WTC11 (cell line): ENCODE results near the gene HHEX. TPM values are rescaled to one million over a fixed set of nuclear protein-coding genes. Genes with fewer than 3 reads are reported as not detected.

Experiments
- ATAC-seq: fragments of 200-7000 bp; cut with Tn5 transposase; 2 replicates; pipeline ENCODE4 v1.10.0; 2021; ENCODE audit warnings: mild to moderate bottlenecking, moderate library complexity
- CTCF ChIA-PET: fragments of 300-600 bp; sonication (Branson Sonifier 250); formaldehyde crosslinking; loops from one replicate; lab custom pipeline; 2021; ENCODE audit warnings: antibody characterized with exemption; lab: Charles Lee
- POLR2A ChIA-PET: fragments of 350-600 bp; sonication (Branson Sonifier 250); formaldehyde crosslinking; loops from one replicate; lab custom pipeline; 2021; ENCODE audit warnings: antibody characterized with exemption; lab: Charles Lee
- DNase-seq: peaks from one replicate; pipeline ENCODE4 v3.0.0; 2021; ENCODE audit warnings: low spot score
- H3K27ac Mint-ChIP-seq: 2 replicates; pipeline ENCODE4 v1.8.0; 2021; ENCODE audit warnings: mixed read lengths
- H3K27me3 Mint-ChIP-seq: 2 replicates; pipeline ENCODE4 v1.8.0; 2021; ENCODE audit warnings: low read depth, mild to moderate bottlenecking, moderate library complexity, mixed read lengths
- H3K36me3 Mint-ChIP-seq: 2 replicates; pipeline ENCODE4 v1.8.0; 2021; ENCODE audit warnings: mixed read lengths
- H3K4me1 Mint-ChIP-seq: 2 replicates; pipeline ENCODE4 v1.8.0; 2022; ENCODE audit warnings: mixed read lengths
- H3K4me3 Mint-ChIP-seq: 2 replicates; pipeline ENCODE4 v1.8.0; 2021; ENCODE audit warnings: mild to moderate bottlenecking, moderate library complexity, mixed read lengths
- H3K9me3 Mint-ChIP-seq: 2 replicates; pipeline ENCODE4 v1.8.0; 2021; ENCODE audit warnings: mixed read lengths
- E2F4 ChIP-seq: sonication (generic); formaldehyde crosslinking; IDR thresholded peaks from 2 replicates; pipeline ENCODE4 v1.8.1; 2022; ENCODE audit warnings: low read depth, mild to moderate bottlenecking, moderate library complexity, missing genetic modification reagents, borderline replicate concordance
- ETV6 ChIP-seq: sonication (generic); formaldehyde crosslinking; IDR thresholded peaks from 2 replicates; pipeline ENCODE4 v1.8.1; 2022; ENCODE audit warnings: mild to moderate bottlenecking, missing genetic modification reagents
- FOXK1 ChIP-seq: sonication (generic); formaldehyde crosslinking; IDR thresholded peaks from 2 replicates; pipeline ENCODE4 v1.8.0; 2022; ENCODE audit warnings: mild to moderate bottlenecking, moderate library complexity, missing genetic modification reagents
- FOXP1 ChIP-seq: sonication (generic); formaldehyde crosslinking; IDR thresholded peaks from 2 replicates; pipeline ENCODE4 v1.8.0; 2022; ENCODE audit warnings: missing genetic modification reagents, mild to moderate bottlenecking, moderate library complexity, borderline replicate concordance
- HMGA2 ChIP-seq: fragments of 250-450 bp; sonication (Bioruptor Pico); IDR thresholded peaks from 2 replicates; pipeline ENCODE4 v1.4.0; 2021; ENCODE audit warnings: mild to moderate bottlenecking, moderate library complexity
- OVOL2 ChIP-seq: fragments of 250-450 bp; sonication (Bioruptor Pico); IDR thresholded peaks from 2 replicates; pipeline ENCODE4 v1.9.0; 2021; ENCODE audit warnings: mild to moderate bottlenecking, borderline replicate concordance
- PRRX2 ChIP-seq: fragments of 250-450 bp; sonication (Bioruptor Pico); IDR thresholded peaks from 2 replicates; pipeline ENCODE4 v1.8.0; 2021; ENCODE audit warnings: mild to moderate bottlenecking
- STAT6 ChIP-seq: sonication (generic); formaldehyde crosslinking; conservative IDR thresholded peaks from 2 replicates; pipeline ENCODE4 v1.8.1; 2023; ENCODE audit warnings: mild to moderate bottlenecking, low read depth, missing genetic modification reagents, moderate library complexity
- TEAD1 ChIP-seq: sonication (generic); formaldehyde crosslinking; IDR thresholded peaks from 2 replicates; pipeline ENCODE4 v1.8.0; 2022; ENCODE audit warnings: mild to moderate bottlenecking, missing genetic modification reagents
- ZBTB43 ChIP-seq: sonication (generic); formaldehyde crosslinking; IDR thresholded peaks from 2 replicates; pipeline ENCODE4 v1.8.1; 2023; ENCODE audit warnings: mild to moderate bottlenecking, missing genetic modification reagents
- ZNF138 ChIP-seq: sonication (generic); formaldehyde crosslinking; conservative IDR thresholded peaks from 2 replicates; pipeline ENCODE4 v1.8.1; 2022; ENCODE audit warnings: mild to moderate bottlenecking, moderate library complexity, missing genetic modification reagents
- ZNF512 ChIP-seq: sonication (generic); formaldehyde crosslinking; IDR thresholded peaks from 2 replicates; pipeline ENCODE4 v1.8.1; 2022; ENCODE audit warnings: missing genetic modification reagents, borderline replicate concordance
- ZNF671 ChIP-seq: fragments of 250-450 bp; sonication (Bioruptor Pico); IDR thresholded peaks from 2 replicates; pipeline ENCODE4 v1.8.0; 2021; ENCODE audit warnings: mild to moderate bottlenecking
- total RNA-seq: library from RNA; stranded (reverse); gene quantifications from 3 replicates; pipeline ENCODE4 v1.2.3, GENCODE V29; 2021
- TF ChIP-seq, protein P1 (sequence below): sonication (generic); formaldehyde crosslinking; IDR thresholded peaks from 2 replicates; pipeline ENCODE4 v1.8.0; 2023; ENCODE audit warnings: missing genetic modification reagents
- TF ChIP-seq, protein P2 (sequence below): sonication (generic); formaldehyde crosslinking; IDR thresholded peaks from 2 replicates; pipeline ENCODE4 v1.8.0; 2022; ENCODE audit warnings: mild to moderate bottlenecking, missing genetic modification reagents
- TF ChIP-seq, protein P3 (sequence below): sonication (generic); formaldehyde crosslinking; IDR thresholded peaks from 2 replicates; pipeline ENCODE4 v1.8.1; 2022; ENCODE audit warnings: mild to moderate bottlenecking, moderate library complexity, missing genetic modification reagents

The HHEX gene
- total RNA-seq, 1 experiment from 2014 or later, result 4.5 TPM

DNA sequence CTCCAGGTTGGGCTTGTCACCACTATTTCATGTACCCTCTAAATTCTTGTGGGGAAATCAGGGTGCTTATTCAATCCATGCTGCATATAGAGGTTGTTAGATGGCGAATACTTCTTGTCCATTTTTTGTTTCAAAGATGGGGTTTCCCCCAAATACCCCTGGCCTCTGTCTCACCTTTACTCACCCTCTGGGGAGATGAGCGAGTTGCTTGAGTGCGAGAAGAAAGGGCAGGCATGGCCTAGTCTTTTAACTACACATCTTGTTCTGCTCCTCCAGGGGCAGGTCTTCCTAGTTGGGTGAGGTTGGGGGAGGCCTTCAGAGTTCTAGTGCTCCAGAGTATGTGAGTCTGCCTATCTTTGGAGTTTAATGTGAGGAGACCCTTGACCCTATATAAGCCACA, 46.2 kb downstream of the HHEX start:
- POLR2A ChIA-PET, result interaction anchor here (0.6 kb wide), 1 partner anchor 44 kb away, joined by 4 read pairs; no protein-coding TSS in a partner anchor
- no peaks in the 10 kb centered on the region for H3K4me1 Mint-ChIP-seq

More for the DNA sequence above, 46.2 kb downstream of the HHEX start:
- no peaks in the 10 kb centered on the region for H3K36me3 Mint-ChIP-seq
- H3K27me3 Mint-ChIP-seq, result peaks cover 4% of the 10 kb centered on the region; the same call in 1 of the 2 replicates
- TF ChIP-seq ZNF138 (CRISPR knock-in tag) (no peak), FOXP1 (CRISPR knock-in tag) (no peak), HMGA2 (CRISPR knock-in tag) (no peak), ZNF671 (CRISPR knock-in tag) (no peak), PRRX2 (CRISPR knock-in tag) (no peak), ZNF512 (CRISPR knock-in tag) (no peak), OVOL2 (no peak), ZBTB43 (CRISPR knock-in tag) (no peak), E2F4 (no peak), ETV6 (CRISPR knock-in tag) (no peak), FOXK1 (CRISPR knock-in tag) (no peak), TEAD1 (CRISPR knock-in tag) (no peak), STAT6 (CRISPR knock-in tag) (no peak)
- TF ChIP-seq, protein P1, sequence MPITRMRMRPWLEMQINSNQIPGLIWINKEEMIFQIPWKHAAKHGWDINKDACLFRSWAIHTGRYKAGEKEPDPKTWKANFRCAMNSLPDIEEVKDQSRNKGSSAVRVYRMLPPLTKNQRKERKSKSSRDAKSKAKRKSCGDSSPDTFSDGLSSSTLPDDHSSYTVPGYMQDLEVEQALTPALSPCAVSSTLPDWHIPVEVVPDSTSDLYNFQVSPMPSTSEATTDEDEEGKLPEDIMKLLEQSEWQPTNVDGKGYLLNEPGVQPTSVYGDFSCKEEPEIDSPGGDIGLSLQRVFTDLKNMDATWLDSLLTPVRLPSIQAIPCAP (CRISPR knock-in tag), result no peak
- TF ChIP-seq, protein P2, sequence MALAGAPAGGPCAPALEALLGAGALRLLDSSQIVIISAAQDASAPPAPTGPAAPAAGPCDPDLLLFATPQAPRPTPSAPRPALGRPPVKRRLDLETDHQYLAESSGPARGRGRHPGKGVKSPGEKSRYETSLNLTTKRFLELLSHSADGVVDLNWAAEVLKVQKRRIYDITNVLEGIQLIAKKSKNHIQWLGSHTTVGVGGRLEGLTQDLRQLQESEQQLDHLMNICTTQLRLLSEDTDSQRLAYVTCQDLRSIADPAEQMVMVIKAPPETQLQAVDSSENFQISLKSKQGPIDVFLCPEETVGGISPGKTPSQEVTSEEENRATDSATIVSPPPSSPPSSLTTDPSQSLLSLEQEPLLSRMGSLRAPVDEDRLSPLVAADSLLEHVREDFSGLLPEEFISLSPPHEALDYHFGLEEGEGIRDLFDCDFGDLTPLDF (CRISPR knock-in tag), result no peak
- TF ChIP-seq, protein P3, sequence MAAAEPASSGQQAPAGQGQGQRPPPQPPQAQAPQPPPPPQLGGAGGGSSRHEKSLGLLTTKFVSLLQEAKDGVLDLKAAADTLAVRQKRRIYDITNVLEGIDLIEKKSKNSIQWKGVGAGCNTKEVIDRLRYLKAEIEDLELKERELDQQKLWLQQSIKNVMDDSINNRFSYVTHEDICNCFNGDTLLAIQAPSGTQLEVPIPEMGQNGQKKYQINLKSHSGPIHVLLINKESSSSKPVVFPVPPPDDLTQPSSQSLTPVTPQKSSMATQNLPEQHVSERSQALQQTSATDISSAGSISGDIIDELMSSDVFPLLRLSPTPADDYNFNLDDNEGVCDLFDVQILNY (CRISPR knock-in tag), result no peak
- 0 out of 2 replicates have a peak, but pooled peaks cover 3% of the 10 kb centered on the region for H3K9me3 Mint-ChIP-seq
- no peak overlapping the region for H3K27ac Mint-ChIP-seq
- CTCF ChIA-PET, result no interaction called here
- H3K4me3 Mint-ChIP-seq, result no peak overlapping the region
- ATAC-seq (no peak), DNase-seq (no peak)
